Neural progenitor cell (in vitro differentiated cells): ENCODE data around the gene PRG3. TPM values are rescaled to one million over a fixed set of nuclear protein-coding genes. Genes with fewer than 3 reads are reported as not detected.

ENCODE experiments used
- DNase-seq: peaks from one replicate; pipeline ENCODE4 v3.0.0-alpha.2; 2016; ENCODE audit warnings: low spot score
- H2AFZ ChIP-seq: fragments of 200-600 bp; sonication (generic); replicated peaks from 2 replicates; pipeline ENCODE4 v1.6.1; 2016; ENCODE audit warnings: antibody characterized with exemption
- H3F3A ChIP-seq: fragments of 200-600 bp; sonication (generic); 2 replicates; pipeline ENCODE4 v1.6.1; 2016; ENCODE audit warnings: antibody characterized with exemption, low read depth
- H3K27ac ChIP-seq: fragments of 200-600 bp; sonication (generic); 2 replicates; pipeline ENCODE4 v1.5.1; 2016; ENCODE audit warnings: mild to moderate bottlenecking
- H3K27me3 ChIP-seq: fragments of 200-600 bp; sonication (generic); 2 replicates; pipeline ENCODE4 v1.6.1; 2016; ENCODE audit warnings: mild to moderate bottlenecking, moderate library complexity
- H3K36me3 ChIP-seq: fragments of 200-600 bp; sonication (generic); 2 replicates; pipeline ENCODE4 v1.5.1; 2016
- H3K4me1 ChIP-seq: fragments of 200-600 bp; sonication (generic); 2 replicates; pipeline ENCODE4 v1.6.1; 2016; ENCODE audit warnings: mixed run types
- H3K4me2 ChIP-seq: fragments of 200-600 bp; sonication (generic); 2 replicates; pipeline ENCODE4 v1.6.1; 2016
- H3K4me3 ChIP-seq: fragments of 200-600 bp; sonication (generic); 2 replicates; pipeline ENCODE4 v1.5.1; 2016
- H3K79me2 ChIP-seq: fragments of 200-600 bp; sonication (generic); 2 replicates; pipeline ENCODE4 v1.6.1; 2016; ENCODE audit warnings: low read depth
- H3K9ac ChIP-seq: fragments of 200-600 bp; sonication (generic); 2 replicates; pipeline ENCODE4 v1.6.1; 2016
- H3K9me3 ChIP-seq: fragments of 200-600 bp; sonication (generic); 2 replicates; pipeline ENCODE4 v1.5.1; 2016; ENCODE audit warnings: low read depth
- H4K20me1 ChIP-seq: fragments of 200-600 bp; sonication (generic); 2 replicates; pipeline ENCODE4 v1.6.1; 2016; ENCODE audit warnings: low read depth
- H3K27ac Mint-ChIP-seq: 3 replicates; pipeline ENCODE4 v1.8.0; 2021; ENCODE audit warnings: mixed read lengths
- H3K27me3 Mint-ChIP-seq: 2 replicates; pipeline ENCODE4 v1.8.0; 2022; ENCODE audit warnings: low read depth, mild to moderate bottlenecking, inconsistent platforms, moderate library complexity, mixed read lengths; ENCODE audit not compliant: insufficient read depth
- H3K36me3 Mint-ChIP-seq: 3 replicates; pipeline ENCODE4 v1.8.0; 2021; ENCODE audit warnings: mixed read lengths
- H3K4me1 Mint-ChIP-seq: 3 replicates; pipeline ENCODE4 v1.8.0; 2021; ENCODE audit warnings: mixed read lengths
- H3K4me3 Mint-ChIP-seq: 3 replicates; pipeline ENCODE4 v1.8.0; 2021; ENCODE audit warnings: mild to moderate bottlenecking, moderate library complexity, mixed read lengths
- H3K9me3 Mint-ChIP-seq: 3 replicates; pipeline ENCODE4 v1.8.0; 2020; ENCODE audit warnings: mixed read lengths
- CTCF ChIP-seq: fragments of 200-600 bp; sonication (generic); IDR thresholded peaks from 2 replicates; pipeline ENCODE4 v1.5.1; 2017; ENCODE audit warnings: antibody characterized with exemption, mild to moderate bottlenecking
- EZH2 ChIP-seq: fragments of 200-600 bp; sonication (generic); IDR thresholded peaks from 2 replicates; pipeline ENCODE4 v1.6.1; 2017; ENCODE audit warnings: antibody characterized with exemption, mild to moderate bottlenecking, moderate library complexity
- EZH2phosphoT487 ChIP-seq: fragments of 200-600 bp; sonication (generic); IDR thresholded peaks from 2 replicates; pipeline ENCODE4 v1.6.1; 2017; ENCODE audit warnings: antibody characterized with exemption
- total RNA-seq: library from RNA; depleted of rRNA; stranded (reverse); fragments of >200 nt; gene quantifications from 2 replicates; pipeline ENCODE4 v1.2.3, GENCODE V29; 2015; ENCODE audit warnings: low replicate concordance

Gene PRG3
- total RNA-seq, 1 donor from 2014 or later: not detected

GRCh38 chr11:57378186-57378585, 2.8 kb downstream of the PRG3 start:
- peaks cover 24% of the 10 kb centered on the region for H3K27me3 Mint-ChIP-seq
- no peaks in the 10 kb centered on the region for H3K4me1 Mint-ChIP-seq
- no peak overlapping the region for H3K4me3 ChIP-seq
- TF ChIP-seq CTCF (no peak), EZH2phosphoT487 (no peak), EZH2 (no peak)
- DNase-seq: no peak
- no peaks in the 10 kb centered on the region for H3K4me1 ChIP-seq
- no peak overlapping the region for H3K4me2 ChIP-seq
- no peak overlapping the region for H3K4me3 Mint-ChIP-seq
- H3K36me3 ChIP-seq: no peaks in the 10 kb centered on the region
- no peaks in the 10 kb centered on the region for H3K9me3 Mint-ChIP-seq
- no peaks in the 10 kb centered on the region for H3K36me3 Mint-ChIP-seq
- H3K79me2 ChIP-seq: no peaks in the 10 kb centered on the region
- no peaks in the 10 kb centered on the region for H4K20me1 ChIP-seq
- peaks cover 14% of the 10 kb centered on the region for H3K27me3 ChIP-seq
- H2AFZ ChIP-seq: no peak overlapping the region
- no peaks in the 10 kb centered on the region for H3F3A ChIP-seq
- no peak overlapping the region for H3K9ac ChIP-seq
- H3K9me3 ChIP-seq: no peaks in the 10 kb centered on the region
- no peak overlapping the region for H3K27ac Mint-ChIP-seq
- H3K27ac ChIP-seq: no peak overlapping the region

- H3K4me1 ChIP-seq: no peaks in the 10 kb centered on the region
- H3K36me3 ChIP-seq: no peaks in the 10 kb centered on the region
- peaks cover 14% of the 10 kb centered on the region for H3K27me3 ChIP-seq
- no peaks in the 10 kb centered on the region for H3K79me2 ChIP-seq
- no peak overlapping the region for H3K9ac ChIP-seq
- Mint-ChIP-seq H3K9me3 (no peaks in the 10 kb centered on the region), H3K27me3 (peaks cover 24% of the 10 kb centered on the region), H3K4me1 (no peaks in the 10 kb centered on the region), H3K27ac (no peak overlapping the region), H3K36me3 (no peaks in the 10 kb centered on the region), H3K4me3 (no peak overlapping the region)
- no peak overlapping the region for H2AFZ ChIP-seq
- no peaks in the 10 kb centered on the region for H3F3A ChIP-seq
- H4K20me1 ChIP-seq: no peaks in the 10 kb centered on the region
- H3K27ac ChIP-seq: no peak overlapping the region
- no peak overlapping the region for H3K4me3 ChIP-seq
- H3K4me2 ChIP-seq: no peak overlapping the region
- no peak for DNase-seq
- no peak for TF ChIP-seq EZH2phosphoT487
- TF ChIP-seq EZH2: no peak
- TF ChIP-seq CTCF: no peak
- no peaks in the 10 kb centered on the region for H3K9me3 ChIP-seq
Measured at GRCh38 chr11:57377107-57377506, 3.8 kb downstream of the PRG3 start.

- peaks cover 14% of the 10 kb centered on the region for H3K27me3 ChIP-seq
- peak overlapping the region; percentile 24 for H3K4me2 ChIP-seq
- no peak overlapping the region for H2AFZ ChIP-seq
- Mint-ChIP-seq H3K4me3 (no peak overlapping the region), H3K27ac (no peak overlapping the region), H3K27me3 (peaks cover 20% of the 10 kb centered on the region), H3K9me3 (no peaks in the 10 kb centered on the region), H3K4me1 (no peaks in the 10 kb centered on the region), H3K36me3 (no peaks in the 10 kb centered on the region)
- no peaks in the 10 kb centered on the region for H3K36me3 ChIP-seq
- H3K9ac ChIP-seq: no peak overlapping the region
- no peak for TF ChIP-seq EZH2
- no peak for TF ChIP-seq CTCF
- no peak for TF ChIP-seq EZH2phosphoT487
- no peaks in the 10 kb centered on the region for H3F3A ChIP-seq
- no peak for DNase-seq
- no peak overlapping the region for H3K4me3 ChIP-seq
- H3K79me2 ChIP-seq: no peaks in the 10 kb centered on the region
- H3K9me3 ChIP-seq: no peaks in the 10 kb centered on the region
- no peak overlapping the region for H3K27ac ChIP-seq
- no peaks in the 10 kb centered on the region for H3K4me1 ChIP-seq
- no peaks in the 10 kb centered on the region for H4K20me1 ChIP-seq
Measured at GRCh38 chr11:57376095-57377090, 4.6 kb downstream of the PRG3 start.
